HEK293 (cell line): ENCODE data around the gene MLH3.

Experiments used
- CTCF ChIA-PET: fragments of 350-600 bp; formaldehyde crosslinking; extraction: SDS; loops from one replicate; lab custom pipeline; 2021; ENCODE audit warnings: antibody characterized with exemption; lab: Yijun Ruan, JAX
- POLR2A ChIA-PET: fragments of 300-600 bp; formaldehyde crosslinking; extraction: SDS; loops from one replicate; lab custom pipeline; 2020; ENCODE audit warnings: antibody characterized with exemption, inconsistent platforms; lab: Yijun Ruan, JAX
- H3K27ac ChIP-seq: fragments of 200-500 bp; sonication (Bioruptor generic); 2 replicates; pipeline ENCODE4 v1.5.1; 2014; ENCODE audit warnings: low read depth, low read length, control low read depth, inconsistent platforms; ENCODE audit errors: extremely low read depth
- H3K36me3 ChIP-seq, 2 experiments: fragments of 200-500 bp in 1 of 2; sonication (Bioruptor generic) in 1 of 2; 1 replicate in 1 of 2; 2 replicates in 1 of 2; pipeline ENCODE4 v1.5.1; 2014 to 2017; ENCODE audit warnings: inconsistent platforms in 2 of 2, low read length in 2 of 2; ENCODE audit not compliant: control insufficient read depth in 2 of 2, insufficient read depth in 1 of 2
- H3K4me1 ChIP-seq: fragments of 200-500 bp; sonication (Bioruptor generic); 2 replicates; pipeline ENCODE4 v1.5.1; 2014; ENCODE audit warnings: mild to moderate bottlenecking, low read length, inconsistent platforms; ENCODE audit not compliant: control insufficient read depth, insufficient read depth
- H3K4me3 ChIP-seq: 2 replicates; pipeline ENCODE4 v1.5.1; 2011; ENCODE audit warnings: low read depth, mild to moderate bottlenecking, control low read depth, low read length, moderate library complexity
- H3K9me3 ChIP-seq: fragments of 200-500 bp; sonication (Bioruptor generic); 2 replicates; pipeline ENCODE4 v1.5.1; 2014; ENCODE audit warnings: low read depth, low read length, inconsistent platforms; ENCODE audit not compliant: control insufficient read depth, insufficient read depth
- KLF8 ChIP-seq: fragments of 450-650 bp; formaldehyde crosslinking; IDR thresholded peaks from 2 replicates; pipeline ENCODE4 v1.5.1; 2016; ENCODE audit warnings: missing biosample characterization, missing genetic modification characterization
- PRDM1 ChIP-seq: fragments of 450-650 bp; formaldehyde crosslinking; IDR thresholded peaks from 2 replicates; pipeline ENCODE4; 2016; ENCODE audit warnings: missing biosample characterization, missing genetic modification characterization
- REST ChIP-seq: fragments of 450-650 bp; formaldehyde crosslinking; IDR thresholded peaks from 2 replicates; pipeline ENCODE4 v1.5.1; 2016; ENCODE audit warnings: missing biosample characterization, missing genetic modification characterization
- SP2 ChIP-seq: fragments of 450-650 bp; formaldehyde crosslinking; IDR thresholded peaks from 2 replicates; pipeline ENCODE4 v1.5.1; 2016; ENCODE audit warnings: missing biosample characterization, missing genetic modification characterization
- ZBTB11 ChIP-seq: fragments of 450-650 bp; formaldehyde crosslinking; conservative IDR thresholded peaks from 2 replicates; pipeline ENCODE4 v1.5.1; 2016; ENCODE audit warnings: low read depth, missing biosample characterization, missing genetic modification characterization
- ZBTB6 ChIP-seq: fragments of 450-650 bp; formaldehyde crosslinking; IDR thresholded peaks from 2 replicates; pipeline ENCODE4 v1.5.1; 2017; ENCODE audit warnings: missing biosample characterization, missing genetic modification characterization
- ZNF121 ChIP-seq: fragments of 450-650 bp; formaldehyde crosslinking; IDR thresholded peaks from 2 replicates; pipeline ENCODE4 v1.5.1; 2016; ENCODE audit warnings: missing biosample characterization, missing genetic modification characterization
- ZNF132 ChIP-seq: fragments of 450-650 bp; formaldehyde crosslinking; IDR thresholded peaks from 2 replicates; pipeline ENCODE4 v1.5.1; 2017; ENCODE audit warnings: missing biosample characterization, missing genetic modification characterization, borderline replicate concordance
- ZNF214 ChIP-seq: fragments of 450-650 bp; formaldehyde crosslinking; IDR thresholded peaks from 2 replicates; pipeline ENCODE4 v1.5.1; 2017; ENCODE audit warnings: missing biosample characterization, mild to moderate bottlenecking, missing genetic modification characterization, borderline replicate concordance
- ZNF223 ChIP-seq: fragments of 450-650 bp; formaldehyde crosslinking; IDR thresholded peaks from 2 replicates; pipeline ENCODE4 v1.5.1; 2016; ENCODE audit warnings: missing biosample characterization, missing genetic modification characterization
- ZNF239 ChIP-seq: fragments of 450-650 bp; formaldehyde crosslinking; IDR thresholded peaks from 2 replicates; pipeline ENCODE4 v1.5.1; 2016; ENCODE audit warnings: missing biosample characterization, missing genetic modification characterization
- ZNF274 ChIP-seq, 2 experiments: fragments of 200-500 bp in 1 of 2; fragments of 450-650 bp in 1 of 2; sonication (Bioruptor generic) in 1 of 2; formaldehyde crosslinking in 1 of 2; IDR thresholded peaks; 2 replicates each; pipeline versions ENCODE4 v1.5.1 to v1.6.1; 2014 to 2016; ENCODE audit warnings: borderline replicate concordance in 1 of 2, inconsistent platforms in 1 of 2, low read length in 1 of 2, missing biosample characterization in 1 of 2, missing genetic modification characterization in 1 of 2
- ZNF362 ChIP-seq: fragments of 450-650 bp; formaldehyde crosslinking; IDR thresholded peaks from 2 replicates; pipeline ENCODE4 v1.5.1; 2016; ENCODE audit warnings: missing biosample characterization, missing genetic modification characterization
- ZNF394 ChIP-seq: fragments of 450-650 bp; formaldehyde crosslinking; IDR thresholded peaks from 2 replicates; pipeline ENCODE4 v1.5.1; 2016; ENCODE audit warnings: missing biosample characterization, missing genetic modification characterization, mild to moderate bottlenecking, moderate library complexity, borderline replicate concordance
- ZNF404 ChIP-seq: fragments of 450-650 bp; formaldehyde crosslinking; IDR thresholded peaks from 2 replicates; pipeline ENCODE4 v1.5.1; 2017; ENCODE audit warnings: missing biosample characterization, missing genetic modification characterization
- ZNF624 ChIP-seq: fragments of 450-650 bp; formaldehyde crosslinking; IDR thresholded peaks from 2 replicates; pipeline ENCODE4 v1.5.1; 2017; ENCODE audit warnings: missing biosample characterization, missing genetic modification characterization
- ZNF747 ChIP-seq: fragments of 450-650 bp; formaldehyde crosslinking; IDR thresholded peaks from 2 replicates; pipeline ENCODE4 v1.5.1; 2016; ENCODE audit warnings: missing biosample characterization, missing genetic modification characterization
- ZSCAN18 ChIP-seq: fragments of 450-650 bp; formaldehyde crosslinking; IDR thresholded peaks from 2 replicates; pipeline ENCODE4 v1.5.1; 2016; ENCODE audit warnings: missing biosample characterization, missing genetic modification characterization
- ZSCAN4 ChIP-seq: fragments of 450-650 bp; formaldehyde crosslinking; IDR thresholded peaks from 2 replicates; pipeline ENCODE4 v1.5.1; 2017; ENCODE audit warnings: missing biosample characterization, missing genetic modification characterization

The MLH3 gene

GRCh38 chr14:75095690-75096089, 44.4 kb upstream of the MLH3 start:
- POLR2A ChIA-PET, result no interaction called here
- H3K4me3 ChIP-seq, result no peak overlapping the region
- H3K4me1 ChIP-seq, result no peaks in the 10 kb centered on the region
- no peaks in the 10 kb centered on the region for H3K9me3 ChIP-seq
- no peak overlapping the region for H3K27ac ChIP-seq
- no peak for TF ChIP-seq ZNF404
- no peak for TF ChIP-seq ZBTB6
- no peak for TF ChIP-seq ZNF394 (tag by site-specific recombination)
- no peak for TF ChIP-seq ZNF132 (tag by site-specific recombination)
- TF ChIP-seq ZSCAN4 (tag by site-specific recombination), result no peak
- no peak for TF ChIP-seq ZBTB11 (tag by site-specific recombination)
- no peak for TF ChIP-seq KLF8 (tag by site-specific recombination)
- no peak for TF ChIP-seq REST
- TF ChIP-seq SP2, result no peak
- TF ChIP-seq ZNF747 (tag by site-specific recombination), result no peak
- no peak for TF ChIP-seq ZNF274 (IDR thresholded peaks at IDR 0.05; ENCODE audit: low read length)
- no peak for TF ChIP-seq ZNF274 (tag by site-specific recombination; IDR thresholded peaks at IDR 0.05; ENCODE audit: borderline replicate concordance)
- TF ChIP-seq ZSCAN18 (tag by site-specific recombination), result no peak
- no peak for TF ChIP-seq ZNF362 (tag by site-specific recombination)
- TF ChIP-seq PRDM1, result no peak
- no peak for TF ChIP-seq ZNF121
- TF ChIP-seq ZNF239 (tag by site-specific recombination), result no peak
- no peak for TF ChIP-seq ZNF624 (tag by site-specific recombination)
- no peak for TF ChIP-seq ZNF214 (tag by site-specific recombination)
- no peak for TF ChIP-seq ZNF223 (tag by site-specific recombination)
- TF ChIP-seq, all 188 proteins: peak for 0
- peaks cover 76 to 89% of the 10 kb centered on the region in 2 experiments for H3K36me3 ChIP-seq
- CTCF ChIA-PET, result interaction anchor here (0.9 kb wide), 1 partner anchor 235 kb away, joined by 4 read pairs; no protein-coding TSS in a partner anchor
